GM19455 (cell line): Measurements from ENCODE around the gene WBP1.

Experiments
- ATAC-seq: cut with Tn5 transposase; IDR thresholded peaks from one replicate; pipeline ENCODE4 v1.9.1; 2021; ENCODE audit not compliant: unreplicated experiment

The WBP1 gene

DNA sequence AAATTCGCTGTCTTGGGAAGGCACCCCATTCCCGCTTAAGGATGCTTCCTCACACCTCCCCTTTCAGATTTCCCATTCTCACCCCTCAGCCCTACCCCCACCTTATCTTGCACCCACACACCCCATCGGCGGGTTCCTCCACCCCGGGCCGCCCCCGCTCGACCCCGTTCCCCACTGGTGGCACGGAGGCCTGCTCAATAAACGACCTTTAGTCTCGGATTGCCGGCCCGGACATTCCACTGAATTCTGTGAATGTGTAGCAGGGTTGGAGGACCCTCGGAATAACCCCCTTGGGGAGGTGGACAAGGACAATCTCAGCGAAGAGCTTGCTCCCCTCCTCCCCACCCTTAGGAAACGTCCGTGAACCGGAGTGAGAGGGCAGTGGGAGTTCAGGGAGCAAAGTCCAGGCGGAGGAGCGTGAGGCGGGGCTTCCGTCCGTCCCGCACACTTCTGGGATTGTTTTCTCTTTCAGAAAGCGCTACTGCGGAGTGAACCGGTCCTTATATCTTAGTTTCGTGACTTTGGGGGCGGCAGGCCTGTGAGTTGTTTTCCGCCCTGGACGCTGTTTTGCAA lies 44.0 kb downstream of the WBP1 start:
- ATAC-seq = no peak

- ATAC-seq = peak; percentile 44
Observed at GRCh38 chr2:74502720-74503505, 44.7 kb downstream of the WBP1 start.

DNA sequence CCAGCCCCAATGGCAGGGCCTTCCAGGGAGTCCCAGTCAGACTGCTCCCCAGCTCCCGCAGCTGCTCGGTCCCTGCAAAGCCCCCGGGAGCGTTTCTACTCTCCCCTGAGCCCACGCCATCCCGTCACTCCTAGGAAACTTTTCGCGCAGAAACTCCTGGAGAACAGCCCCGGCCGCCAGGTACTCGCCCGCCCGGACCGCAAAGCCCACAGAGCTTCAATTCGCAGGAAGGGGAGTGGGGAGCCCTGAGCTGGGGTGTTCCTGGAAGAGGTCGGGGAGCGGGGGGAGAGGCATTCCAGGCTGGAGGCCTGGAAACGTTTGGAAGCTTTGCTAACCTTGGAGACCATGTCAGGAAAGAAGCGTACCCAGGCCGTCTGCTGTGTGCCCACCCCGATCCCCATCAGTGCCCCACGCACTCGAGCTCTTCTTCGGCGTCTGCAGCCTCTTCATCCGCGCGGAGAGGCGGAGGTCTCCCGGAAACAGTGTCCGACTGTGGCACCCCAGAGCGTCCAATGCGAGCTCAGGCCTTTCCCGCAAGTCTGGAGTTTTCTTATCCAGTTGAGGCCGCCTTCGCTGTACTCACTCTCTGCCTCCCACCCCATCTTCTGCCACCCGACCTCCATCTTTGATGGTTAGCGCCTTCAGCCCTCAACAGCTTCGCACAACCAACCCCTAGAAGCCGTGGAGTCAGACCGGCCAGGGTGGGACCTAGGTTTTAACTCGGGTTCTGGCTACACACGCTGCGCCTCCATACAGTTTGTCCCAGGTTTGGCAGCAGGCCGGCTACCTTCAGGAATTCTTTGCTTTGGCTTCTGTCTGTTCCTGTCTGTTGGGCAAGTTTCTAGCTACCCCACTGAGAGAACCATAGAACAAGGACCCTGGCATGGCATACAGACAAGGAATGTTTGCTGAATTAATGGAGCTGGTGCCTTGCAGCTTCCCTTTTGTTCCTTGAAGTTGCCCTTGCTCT lies 45.6 kb downstream of the WBP1 start:
- no peak for ATAC-seq

DNA sequence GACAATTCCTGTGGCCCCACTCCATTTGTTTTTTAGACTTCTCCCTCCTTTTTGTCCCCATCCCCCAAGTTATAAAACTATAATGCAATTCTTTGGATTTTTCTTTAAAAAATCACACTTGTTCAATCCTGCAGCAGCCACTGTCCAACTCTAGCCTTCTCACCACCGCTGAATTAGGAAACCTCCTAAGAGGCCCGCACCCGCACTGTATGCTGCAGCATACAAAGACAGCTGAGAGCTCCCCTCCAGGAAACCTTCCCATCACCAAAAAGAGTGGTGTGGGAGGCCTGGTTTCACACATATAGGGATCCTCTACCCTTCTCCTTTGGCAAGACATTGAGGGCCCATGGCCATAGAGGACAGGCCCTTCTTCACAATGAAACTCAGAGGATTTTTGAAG lies 46.4 kb downstream of the WBP1 start:
- ATAC-seq = no peak

- ATAC-seq = no peak
Observed at GRCh38 chr2:74505448-74506246, 47.4 kb downstream of the WBP1 start.

GRCh38 chr2:74507145-74507925 lies 49.1 kb downstream of the WBP1 start, which contains the start of gene PCGF1:
Gene PCGF1, minus strand, starts transcription at chr2:74507695. Its CDS starts 27 bp downstream, at chr2:74507668.
- ATAC-seq = peak; percentile 90

DNA sequence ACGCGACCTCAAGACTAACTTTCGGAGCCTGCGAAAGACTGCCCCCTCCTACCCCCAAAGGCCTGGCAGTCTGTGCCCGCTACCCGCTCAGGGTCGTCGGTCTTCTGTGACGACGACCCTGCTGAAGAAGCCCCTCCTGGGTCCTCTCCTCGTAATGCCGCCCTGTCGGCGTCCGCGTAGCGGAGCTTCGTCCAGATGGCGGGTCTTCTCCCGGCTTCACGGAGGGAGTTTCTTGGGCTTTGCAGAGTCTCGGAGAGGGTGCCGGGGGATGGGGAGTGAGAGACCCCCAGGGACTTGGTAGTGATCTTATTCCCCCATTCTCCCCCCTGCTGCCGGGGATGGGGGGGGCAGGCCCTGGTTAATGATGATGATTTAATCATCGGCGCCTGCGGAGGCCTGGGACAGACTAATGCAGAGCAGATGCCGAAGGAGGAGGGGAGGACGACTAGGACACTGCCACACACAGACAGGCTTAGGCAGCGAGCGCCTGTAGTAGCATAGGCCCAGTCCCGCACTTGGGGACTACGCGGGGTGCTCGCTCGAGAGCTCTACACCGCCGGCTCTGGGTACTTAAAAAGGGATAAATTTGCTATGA lies 49.8 kb downstream of the WBP1 start:
- ATAC-seq = peak; percentile 11

DNA sequence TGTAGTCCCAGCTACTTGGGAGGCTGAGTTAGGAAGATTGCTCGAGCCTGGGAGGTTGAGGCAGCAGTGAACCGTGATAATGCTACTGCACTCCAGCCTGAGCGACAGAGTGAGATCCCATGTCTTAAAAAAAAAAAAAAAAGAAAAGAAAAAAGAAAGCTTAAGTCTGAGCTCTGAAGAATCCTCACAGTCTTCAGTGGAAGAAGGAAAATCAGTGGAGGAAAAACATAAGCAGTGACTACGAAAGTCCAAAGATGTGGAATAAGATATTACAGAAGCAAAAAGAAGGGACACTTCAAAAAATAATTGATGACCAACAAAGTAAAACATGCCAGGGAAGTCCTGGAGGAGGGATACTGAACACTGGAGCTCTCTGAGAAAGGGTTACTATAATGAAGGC lies 52.0 kb downstream of the WBP1 start:
- no peak for ATAC-seq
